Astrocyte (in vitro differentiated cells and primary cell): ENCODE results near the gene ARF6.

Experiments used
- EZH2 ChIP-seq: IDR thresholded peaks from 2 replicates; pipeline ENCODE4 v1.6.1; 2012; ENCODE audit warnings: mild to moderate bottlenecking, low read length, inconsistent platforms; ENCODE audit not compliant: insufficient read depth
- TF ChIP-seq, protein P1 (sequence below): IDR thresholded peaks from 2 replicates; pipeline ENCODE4 v1.5.1; 2011; ENCODE audit warnings: low read depth, mild to moderate bottlenecking, inconsistent platforms, low read length, moderate library complexity; ENCODE audit not compliant: insufficient read depth

GRCh38 chr14:49851813-49852212, 41.1 kb upstream of the ARF6 start:
- no peak for TF ChIP-seq EZH2
- TF ChIP-seq, protein P1, sequence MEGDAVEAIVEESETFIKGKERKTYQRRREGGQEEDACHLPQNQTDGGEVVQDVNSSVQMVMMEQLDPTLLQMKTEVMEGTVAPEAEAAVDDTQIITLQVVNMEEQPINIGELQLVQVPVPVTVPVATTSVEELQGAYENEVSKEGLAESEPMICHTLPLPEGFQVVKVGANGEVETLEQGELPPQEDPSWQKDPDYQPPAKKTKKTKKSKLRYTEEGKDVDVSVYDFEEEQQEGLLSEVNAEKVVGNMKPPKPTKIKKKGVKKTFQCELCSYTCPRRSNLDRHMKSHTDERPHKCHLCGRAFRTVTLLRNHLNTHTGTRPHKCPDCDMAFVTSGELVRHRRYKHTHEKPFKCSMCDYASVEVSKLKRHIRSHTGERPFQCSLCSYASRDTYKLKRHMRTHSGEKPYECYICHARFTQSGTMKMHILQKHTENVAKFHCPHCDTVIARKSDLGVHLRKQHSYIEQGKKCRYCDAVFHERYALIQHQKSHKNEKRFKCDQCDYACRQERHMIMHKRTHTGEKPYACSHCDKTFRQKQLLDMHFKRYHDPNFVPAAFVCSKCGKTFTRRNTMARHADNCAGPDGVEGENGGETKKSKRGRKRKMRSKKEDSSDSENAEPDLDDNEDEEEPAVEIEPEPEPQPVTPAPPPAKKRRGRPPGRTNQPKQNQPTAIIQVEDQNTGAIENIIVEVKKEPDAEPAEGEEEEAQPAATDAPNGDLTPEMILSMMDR = no peak
